NCI-H748 (cell line): ENCODE data around the gene BCAS3.
"Not testable (repeated sequence)": the region's sequence is repeated elsewhere in the genome, so short reads cannot be mapped to it uniquely, and the experiment has no call there.

Experiments
- DNase-seq: peaks from one replicate; lab custom pipeline; 2025; ENCODE audit not compliant: unreplicated experiment; lab: John Stamatoyannopoulos, UW

Gene BCAS3

DNA sequence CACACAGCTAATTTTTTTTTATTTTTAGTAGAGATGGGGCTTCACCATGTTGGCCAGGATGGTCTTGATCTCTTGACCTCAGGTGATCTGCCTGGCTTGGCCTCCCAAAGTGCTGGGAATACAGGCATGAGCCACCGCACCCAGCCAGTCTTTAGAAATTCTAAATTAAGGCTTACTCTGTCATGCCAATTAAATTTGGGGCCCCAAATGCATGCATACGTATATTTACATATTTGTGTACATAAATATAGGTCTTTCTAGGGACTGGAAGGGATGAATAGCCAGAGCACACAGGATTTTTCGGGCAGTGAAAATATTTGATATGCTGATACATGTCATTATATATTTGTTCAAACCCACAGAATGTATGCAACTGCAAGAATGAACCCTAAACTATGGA, 105.1 kb downstream of the BCAS3 start:
- DNase-seq: no peak

GRCh38 chr17:60790205-60790604, 112.6 kb downstream of the BCAS3 start:
- no peak for DNase-seq

- DNase-seq: no peak
Measured at GRCh38 chr17:60792250-60792898, 114.7 kb downstream of the BCAS3 start.

GRCh38 chr17:60798576-60798975, 120.9 kb downstream of the BCAS3 start:
- DNase-seq: no peak

- no peak for DNase-seq
Measured at GRCh38 chr17:60802377-60802776, 124.7 kb downstream of the BCAS3 start.

- no peak for DNase-seq
Measured at GRCh38 chr17:60803059-60803458, 125.4 kb downstream of the BCAS3 start.

DNA sequence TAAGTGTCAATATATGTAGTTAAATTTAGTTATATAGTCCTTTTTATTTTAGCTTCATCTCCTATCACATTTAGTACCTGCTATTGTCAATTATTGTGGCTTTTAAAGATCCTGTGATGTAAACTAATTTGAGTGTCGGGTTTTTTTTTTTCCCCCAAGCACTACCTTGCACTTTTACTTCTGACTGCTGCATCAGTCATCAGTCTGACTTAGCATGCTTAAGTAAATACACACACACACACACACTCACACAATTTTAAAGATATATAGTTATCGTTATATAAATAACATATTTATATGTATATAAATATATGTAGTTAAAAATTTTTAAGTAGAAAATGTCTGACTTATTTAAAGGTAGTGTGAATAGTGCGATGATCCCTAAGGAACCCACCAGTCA, 127.2 kb downstream of the BCAS3 start:
- no peak for DNase-seq

GRCh38 chr17:60809421-60809820, 131.8 kb downstream of the BCAS3 start:
- DNase-seq: no peak

GRCh38 chr17:60814941-60815340, 137.3 kb downstream of the BCAS3 start:
- DNase-seq: not testable (repeated sequence)

DNA sequence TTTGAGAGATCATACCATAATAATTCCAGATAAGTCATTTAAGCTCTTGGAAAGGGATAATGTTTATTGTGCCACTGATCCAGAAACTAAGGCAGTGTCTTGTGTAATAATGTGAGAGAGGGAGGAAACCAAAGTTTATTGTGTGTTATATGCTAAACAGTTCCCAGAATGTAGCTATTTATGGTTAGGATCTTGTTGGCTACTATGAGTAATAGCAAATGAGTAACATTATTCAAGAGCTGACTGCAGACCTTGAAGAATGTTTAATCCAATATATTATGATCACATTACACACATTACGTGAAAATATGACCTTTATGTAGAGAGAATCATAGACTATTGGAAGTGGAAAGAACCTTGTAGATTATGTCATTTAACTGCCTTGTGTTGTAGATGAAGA, 139.5 kb downstream of the BCAS3 start:
- DNase-seq: no peak

GRCh38 chr17:60819447-60820130, 141.9 kb downstream of the BCAS3 start:
- DNase-seq: no peak

- no peak for DNase-seq
Measured at GRCh38 chr17:60823515-60823914, 145.9 kb downstream of the BCAS3 start.

- no peak for DNase-seq
Measured at GRCh38 chr17:60825351-60825750, 147.7 kb downstream of the BCAS3 start.

DNA sequence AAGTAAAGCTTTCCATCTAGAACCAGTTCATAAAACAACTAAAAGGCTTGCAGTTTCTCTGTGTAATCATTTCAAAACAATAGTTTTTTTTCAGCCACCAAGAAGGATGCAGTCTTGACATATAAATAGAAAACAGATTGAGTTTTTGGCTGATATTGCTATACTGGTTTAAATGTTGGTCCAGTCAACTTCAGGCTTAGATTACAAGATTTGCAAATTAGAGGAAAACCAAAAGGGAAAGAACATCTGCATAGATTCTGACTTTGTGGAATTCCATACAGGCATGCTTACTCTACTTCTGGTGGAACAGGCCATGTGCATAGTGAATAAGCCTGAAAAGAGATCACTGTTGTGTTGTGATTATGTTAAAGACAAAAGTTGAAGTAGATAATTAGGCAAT, 150.3 kb downstream of the BCAS3 start:
- no peak for DNase-seq

- no peak for DNase-seq
Measured at GRCh38 chr17:60832151-60832585, 154.5 kb downstream of the BCAS3 start.

- DNase-seq: no peak
Measured at GRCh38 chr17:60832631-60833030, 155.0 kb downstream of the BCAS3 start.

DNA sequence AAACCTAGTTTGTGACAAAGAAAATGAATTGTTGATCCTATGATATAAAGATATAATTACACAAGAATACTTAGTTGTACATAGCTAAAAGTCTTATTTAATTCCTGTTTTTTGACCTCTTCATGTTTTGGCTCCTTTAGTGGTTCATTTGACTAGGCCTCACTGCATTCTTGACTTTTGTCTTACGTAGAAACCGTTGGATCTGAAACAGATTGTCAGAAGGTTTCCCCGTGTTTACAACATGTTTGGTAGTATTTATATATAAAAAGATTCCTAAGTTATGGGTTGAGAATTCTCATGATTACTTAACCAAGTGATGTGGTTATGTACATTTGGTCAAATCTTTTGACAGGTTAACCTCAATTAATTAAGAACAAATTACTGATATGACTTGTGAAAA, 162.8 kb downstream of the BCAS3 start:
- no peak for DNase-seq

DNA sequence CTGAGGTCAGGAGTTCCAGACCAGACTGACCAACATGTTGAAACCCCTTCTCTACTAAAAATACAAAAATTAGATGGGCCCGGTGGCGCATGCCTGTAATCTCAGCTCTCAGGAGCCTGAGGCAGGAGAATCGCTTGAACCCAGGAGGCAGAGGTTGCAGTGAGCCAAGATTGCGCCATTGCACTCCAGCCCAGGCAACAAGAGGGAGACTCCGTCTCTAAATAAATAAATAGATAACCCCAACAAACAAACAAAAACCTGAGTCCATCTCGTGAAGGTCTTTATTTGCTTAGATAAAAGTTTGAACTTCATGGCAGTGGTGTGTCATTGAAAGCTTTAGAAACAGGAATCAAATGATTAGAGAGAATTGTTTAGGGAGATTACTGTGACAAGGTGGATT, 167.4 kb downstream of the BCAS3 start:
- DNase-seq: no peak

GRCh38 chr17:60846175-60846574, 168.5 kb downstream of the BCAS3 start:
- DNase-seq: no peak

DNA sequence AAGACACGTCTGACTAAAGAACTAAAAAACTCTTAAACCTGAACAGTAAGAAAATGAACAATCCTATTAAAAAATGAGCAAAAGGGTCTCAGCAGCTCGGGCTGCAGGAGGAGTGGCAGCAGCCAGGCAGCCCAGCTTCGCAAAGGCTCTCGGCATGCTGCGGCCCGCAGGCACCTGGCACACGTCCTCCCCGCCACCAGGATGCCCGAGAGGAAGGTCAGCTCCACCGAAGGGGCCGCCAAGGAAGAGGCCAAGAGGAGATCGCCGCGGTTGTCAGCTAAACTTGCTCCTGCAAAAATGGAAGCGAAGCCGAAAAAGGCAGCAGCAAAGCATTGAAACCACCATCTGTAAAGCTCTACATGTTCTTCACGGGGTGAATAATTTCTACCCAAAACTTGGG, 173.5 kb downstream of the BCAS3 start:
- no peak for DNase-seq

GRCh38 chr17:60857556-60858080, 180.0 kb downstream of the BCAS3 start:
- DNase-seq: no peak

GRCh38 chr17:60862482-60862881, 184.8 kb downstream of the BCAS3 start:
- DNase-seq: no peak
